ENCODE results near the gene NELFB. TPM values are rescaled to one million over a fixed set of nuclear protein-coding genes. Genes with fewer than 3 reads are reported as not detected.
A peak's percentile ranks its signal among the peaks of the same experiment; 100 is the strongest.

The NELFB gene
- total RNA-seq, 1 donor from 2014 or later = 36.7 TPM

GRCh38 chr9:137281345-137282116 lies 26.4 kb downstream of the NELFB start:
- ATAC-seq = no peak

- ATAC-seq = peak; percentile 93
Observed at GRCh38 chr9:137286975-137287383, 31.9 kb downstream of the NELFB start.

GRCh38 chr9:137293094-137293481 lies 38.0 kb downstream of the NELFB start:
- ATAC-seq = no peak

- no peak for ATAC-seq
Observed at GRCh38 chr9:137293482-137294090, 38.5 kb downstream of the NELFB start.

GRCh38 chr9:137294091-137294680 lies 39.1 kb downstream of the NELFB start:
- peak; percentile 57 for ATAC-seq

- peak; percentile 7 for ATAC-seq
Observed at GRCh38 chr9:137294681-137295237, 39.6 kb downstream of the NELFB start.

- ATAC-seq = peak; percentile 71
Observed at GRCh38 chr9:137295238-137295811, 40.2 kb downstream of the NELFB start.

GRCh38 chr9:137295849-137296669 lies 40.9 kb downstream of the NELFB start:
- ATAC-seq = no peak

GRCh38 chr9:137296670-137297664 lies 41.8 kb downstream of the NELFB start:
- ATAC-seq = peak; percentile 1

GRCh38 chr9:137297966-137298365 lies 42.8 kb downstream of the NELFB start:
- ATAC-seq = no peak

GRCh38 chr9:137298401-137299202 lies 43.5 kb downstream of the NELFB start:
- ATAC-seq = no peak

GRCh38 chr9:137299203-137299565 lies 44.1 kb downstream of the NELFB start:
- ATAC-seq = no peak

- no peak for ATAC-seq
Observed at GRCh38 chr9:137299938-137300337, 44.8 kb downstream of the NELFB start.

- ATAC-seq = no peak
Observed at GRCh38 chr9:137300567-137301080, 45.5 kb downstream of the NELFB start.

- no peak for ATAC-seq
Observed at GRCh38 chr9:137301081-137301947, 46.2 kb downstream of the NELFB start.

- ATAC-seq = peak; percentile 69
Observed at GRCh38 chr9:137302118-137302448, 47.0 kb downstream of the NELFB start, which contains the start of gene NRARP. Gene NRARP, minus strand, starts transcription at chr9:137302271. Its CDS starts 343 bp downstream, at chr9:137301928.

GRCh38 chr9:137302449-137303150 lies 47.5 kb downstream of the NELFB start:
- peak; percentile 25 for ATAC-seq
